D721Med (cell line): Measurements from ENCODE around the gene SLC7A8.

ENCODE experiments used
- DNase-seq: peaks from one replicate; pipeline ENCODE4 v3.0.0; 2011; ENCODE audit warnings: low spot score; ENCODE audit not compliant: insufficient read length
- FAIRE-seq: peaks from 2 replicates; lab custom pipeline; 2011; peaks lifted over from hg19 to GRCh38; lab: Jason Lieb, UNC
- CTCF ChIP-seq: IDR thresholded peaks from 2 replicates; pipeline ENCODE4 v1.5.1; 2012; ENCODE audit warnings: mild to moderate bottlenecking, control low read depth; ENCODE audit not compliant: insufficient read depth; ENCODE audit errors: missing control alignments

SLC7A8 gene

GRCh38 chr14:23101213-23101970 is 82.1 kb downstream of the SLC7A8 start:
- DNase-seq (no peak), FAIRE-seq (no peak)
- TF ChIP-seq CTCF: no peak

- DNase-seq (no peak), FAIRE-seq (no peak)
- TF ChIP-seq CTCF: no peak
These were observed 84.1 kb downstream of the SLC7A8 start for GRCh38 chr14:23099212-23099861.

GRCh38 chr14:23097786-23098185 is 85.7 kb downstream of the SLC7A8 start:
- DNase-seq: no peak
- no peak for FAIRE-seq
- no peak for TF ChIP-seq CTCF

GRCh38 chr14:23095196-23096108 is 88.0 kb downstream of the SLC7A8 start, which contains the start of gene C14orf119:
Gene C14orf119 (plus strand): TSS chr14:23095505. CDS start chr14:23097659, 2,154 bp downstream.
- no peak for TF ChIP-seq CTCF
- peak; percentile 92 for DNase-seq
- FAIRE-seq: no peak

- TF ChIP-seq CTCF: no peak
- no peak for FAIRE-seq
- no peak for DNase-seq
These were observed 88.7 kb downstream of the SLC7A8 start, which contains the start of gene ACIN1 for GRCh38 chr14:23094666-23095195. Gene ACIN1 (minus strand): TSS chr14:23095136. CDS start chr14:23095112, 24 bp downstream.

- TF ChIP-seq CTCF: peak; percentile 20
- FAIRE-seq (no peak), DNase-seq (no peak)
These were observed 89.3 kb downstream of the SLC7A8 start for GRCh38 chr14:23093991-23094665.
